HuH-7 (cell line): Measurements from ENCODE around the gene CHMP6.

Experiments used
- DNase-seq: peaks from one replicate; pipeline ENCODE4 v3.0.0; 2011; ENCODE audit warnings: low spot score

The CHMP6 gene

DNA sequence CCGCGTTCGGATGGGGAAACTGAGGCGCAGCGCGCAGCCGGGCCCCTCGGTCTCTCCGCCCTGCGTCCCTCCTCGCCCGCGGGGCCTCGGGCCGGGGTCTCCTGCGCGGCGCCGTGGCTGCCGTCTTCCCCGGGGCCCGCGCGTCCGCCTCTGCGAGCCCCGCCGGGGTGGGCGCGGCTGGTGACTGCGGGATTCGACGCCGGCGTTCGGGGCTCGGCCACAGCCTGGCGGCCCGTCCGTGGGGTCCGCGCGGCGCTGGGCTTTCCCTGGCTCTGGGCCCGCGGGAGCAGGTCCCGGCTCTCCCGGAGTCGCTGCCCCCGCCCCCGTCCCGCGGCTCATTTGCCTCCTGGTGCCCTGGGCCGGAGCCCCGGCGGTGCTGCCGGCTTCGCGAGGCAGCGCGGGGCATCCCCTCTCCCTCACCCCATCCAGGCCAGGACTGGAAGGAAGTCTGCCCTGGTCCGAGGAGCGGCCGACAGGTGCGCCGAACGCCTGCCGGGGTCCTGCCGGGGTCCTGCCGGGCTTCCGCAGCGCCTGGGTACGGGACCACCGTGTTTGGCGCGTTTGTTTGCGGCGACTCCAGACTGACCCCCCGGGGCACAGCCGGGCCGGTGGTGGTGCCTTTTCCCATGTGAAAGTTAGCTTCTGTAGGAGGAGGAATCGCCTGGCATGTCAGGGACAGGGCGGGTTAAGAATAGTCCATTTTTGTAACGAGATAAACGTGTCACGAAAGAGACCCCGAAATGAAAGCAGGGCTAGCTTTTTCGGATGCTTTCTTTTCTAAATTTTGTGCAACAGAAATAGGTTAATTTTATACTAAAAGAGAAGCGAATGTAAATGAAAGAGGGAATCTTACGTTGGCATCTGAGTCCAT, 671 bp downstream of the CHMP6 start:
- no peak for DNase-seq

DNA sequence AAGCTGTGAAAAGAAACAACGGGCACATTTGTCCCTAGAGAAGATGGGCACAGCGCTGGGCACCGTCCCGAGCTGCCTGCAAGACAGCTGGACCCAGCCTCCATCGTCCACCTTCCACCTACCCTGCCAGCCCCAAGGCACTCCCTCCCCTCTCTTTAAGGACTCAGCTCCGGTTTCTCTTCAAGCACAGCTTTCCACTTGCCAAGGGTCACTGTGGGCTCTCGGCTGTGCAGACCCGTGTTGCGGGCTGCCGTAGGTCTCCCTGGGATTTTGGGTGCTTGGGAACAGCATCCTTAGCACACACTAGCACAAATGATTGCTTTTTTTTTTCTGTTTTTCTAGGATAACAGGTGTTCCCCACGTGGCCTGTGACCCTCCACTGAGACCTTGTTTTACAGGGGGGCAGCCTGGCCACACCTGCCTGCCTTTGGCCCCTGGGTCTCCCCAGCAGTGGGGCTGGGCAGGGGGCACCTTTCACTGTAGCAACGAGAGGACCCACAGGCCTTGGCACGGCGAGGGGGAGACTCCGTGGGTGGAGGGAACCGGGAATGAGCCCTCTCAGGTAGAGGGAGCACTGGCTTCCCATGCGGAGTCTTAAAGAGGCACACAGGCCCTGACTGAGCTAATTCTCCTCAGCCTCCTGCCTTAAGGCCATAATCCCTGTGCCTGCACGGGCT, 1.4 kb downstream of the CHMP6 start:
- no peak for DNase-seq

DNA sequence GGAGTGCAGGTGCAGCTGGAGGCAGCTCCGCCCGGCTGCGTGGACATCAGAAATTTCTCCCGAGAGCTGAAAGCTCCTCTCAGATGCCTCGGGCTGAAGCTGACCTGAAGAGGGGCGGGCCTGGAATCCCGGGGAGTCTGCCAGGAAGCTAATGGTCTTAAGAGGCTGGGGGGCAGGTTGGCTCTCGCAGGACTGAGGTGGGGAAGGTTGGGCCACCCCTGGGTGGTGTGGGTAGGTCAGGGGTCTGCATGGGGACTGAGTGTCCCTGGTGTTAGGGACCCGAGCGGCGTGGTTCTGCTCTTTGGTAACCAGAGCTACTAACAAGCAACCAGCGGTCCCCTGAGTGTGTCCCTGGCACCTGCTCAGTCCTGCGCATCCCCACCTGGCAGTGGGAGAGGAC, 3.5 kb downstream of the CHMP6 start:
- no peak for DNase-seq

DNA sequence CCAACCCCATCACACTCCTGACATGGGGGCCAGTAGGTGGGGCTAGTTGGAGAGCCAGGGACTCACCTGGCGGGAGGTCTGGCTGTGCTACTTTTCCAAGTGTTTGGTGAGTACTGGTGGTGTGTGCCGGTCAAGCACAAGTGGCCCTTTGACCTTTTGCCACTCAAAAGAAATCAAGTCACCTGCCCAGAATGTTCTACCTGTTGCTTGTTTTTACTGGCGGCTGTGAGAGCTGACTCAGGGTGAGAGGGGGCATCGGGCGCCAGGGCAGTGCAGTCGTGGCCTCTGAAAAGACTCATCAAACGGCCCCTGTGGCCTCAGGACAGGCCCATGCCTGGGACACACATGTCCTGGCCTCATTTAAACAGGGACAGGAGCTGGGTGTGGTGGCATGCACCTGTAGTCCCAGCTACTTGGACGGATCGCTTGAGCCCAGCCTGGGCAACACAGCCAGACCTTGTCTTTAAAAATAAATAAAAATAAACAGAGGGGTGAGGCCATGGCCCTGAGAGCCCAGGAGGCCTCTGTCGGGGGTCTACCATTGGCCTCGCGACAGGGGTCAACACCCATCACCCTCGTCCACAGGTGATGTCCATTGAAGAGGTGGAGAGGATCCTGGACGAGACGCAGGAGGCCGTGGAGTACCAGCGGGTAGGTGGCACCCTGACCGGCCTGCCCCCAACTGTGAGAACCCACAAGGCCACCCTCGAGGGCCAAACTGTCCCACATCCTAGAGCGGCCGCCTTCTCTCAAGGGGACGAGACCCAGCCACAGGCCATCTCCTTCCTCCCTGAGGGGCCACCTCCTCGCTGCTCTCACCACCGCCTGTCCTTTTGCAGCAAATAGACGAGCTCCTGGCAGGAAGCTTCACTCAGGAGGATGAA, 5.0 kb downstream of the CHMP6 start:
- no peak for DNase-seq

DNA sequence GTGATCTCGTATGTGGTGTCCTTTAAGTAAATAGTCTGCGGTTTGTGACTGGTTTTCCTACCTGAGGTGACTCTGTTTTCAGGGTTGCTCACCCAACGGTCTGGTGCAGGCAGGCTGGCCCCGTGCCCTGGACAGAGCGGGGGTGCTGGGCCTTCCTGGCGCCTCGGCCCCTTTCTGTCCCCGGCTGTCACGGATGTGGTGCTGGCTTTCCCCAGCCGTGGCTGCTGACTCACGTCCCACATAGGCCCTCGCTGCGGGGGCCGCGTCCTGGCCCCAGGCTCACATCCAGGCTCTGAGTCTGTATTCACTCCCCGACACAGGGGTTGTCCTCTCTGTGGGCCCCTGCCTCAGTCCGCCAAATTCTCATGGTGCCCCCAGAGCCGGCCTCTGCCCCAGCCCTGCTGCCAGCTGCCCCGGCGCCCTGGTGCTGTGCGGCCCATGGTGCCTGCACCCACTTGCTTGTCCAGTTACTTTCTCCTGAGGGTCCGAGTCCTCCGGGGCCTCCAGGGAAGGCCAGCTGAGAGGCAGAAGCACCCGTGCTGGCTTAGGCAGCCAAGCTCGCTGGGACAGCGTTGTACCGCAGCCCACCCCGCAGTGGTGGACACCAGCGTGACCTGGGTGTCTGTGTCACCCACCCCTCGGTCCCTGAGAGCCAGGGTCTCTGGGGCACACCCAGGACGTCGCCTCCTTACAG, 5.9 kb downstream of the CHMP6 start:
- no peak for DNase-seq

DNA sequence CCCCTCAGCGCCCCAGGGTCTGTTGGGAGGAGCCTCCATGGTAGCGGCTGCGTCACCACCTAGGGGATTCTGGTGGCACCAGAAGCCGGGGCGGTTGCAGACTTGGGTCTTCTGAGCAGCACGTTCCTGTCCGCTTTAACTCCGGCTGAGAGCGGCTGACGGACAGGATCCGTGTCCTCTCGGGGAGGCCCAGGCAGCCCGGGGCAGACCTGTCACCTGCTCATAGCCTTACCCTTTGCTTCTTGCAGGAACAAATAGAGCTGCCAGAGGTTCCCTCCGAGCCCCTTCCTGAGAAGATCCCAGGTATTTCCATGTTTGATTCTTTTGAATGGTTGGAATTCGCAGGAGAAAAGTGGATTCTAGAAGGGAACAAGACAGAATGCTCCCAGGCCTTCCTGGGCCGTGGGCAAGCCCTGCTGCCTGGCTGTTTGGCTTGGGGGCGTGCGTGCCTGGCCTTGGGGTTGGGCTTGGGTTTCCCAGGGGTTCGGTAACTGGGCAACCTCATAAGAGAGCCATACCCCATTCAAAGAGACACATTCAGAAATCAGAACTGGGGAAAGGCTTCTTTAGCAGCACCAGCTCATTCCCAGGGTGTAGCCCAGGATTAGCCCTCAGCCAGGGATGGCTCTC, 6.6 kb downstream of the CHMP6 start:
- DNase-seq = no peak

DNA sequence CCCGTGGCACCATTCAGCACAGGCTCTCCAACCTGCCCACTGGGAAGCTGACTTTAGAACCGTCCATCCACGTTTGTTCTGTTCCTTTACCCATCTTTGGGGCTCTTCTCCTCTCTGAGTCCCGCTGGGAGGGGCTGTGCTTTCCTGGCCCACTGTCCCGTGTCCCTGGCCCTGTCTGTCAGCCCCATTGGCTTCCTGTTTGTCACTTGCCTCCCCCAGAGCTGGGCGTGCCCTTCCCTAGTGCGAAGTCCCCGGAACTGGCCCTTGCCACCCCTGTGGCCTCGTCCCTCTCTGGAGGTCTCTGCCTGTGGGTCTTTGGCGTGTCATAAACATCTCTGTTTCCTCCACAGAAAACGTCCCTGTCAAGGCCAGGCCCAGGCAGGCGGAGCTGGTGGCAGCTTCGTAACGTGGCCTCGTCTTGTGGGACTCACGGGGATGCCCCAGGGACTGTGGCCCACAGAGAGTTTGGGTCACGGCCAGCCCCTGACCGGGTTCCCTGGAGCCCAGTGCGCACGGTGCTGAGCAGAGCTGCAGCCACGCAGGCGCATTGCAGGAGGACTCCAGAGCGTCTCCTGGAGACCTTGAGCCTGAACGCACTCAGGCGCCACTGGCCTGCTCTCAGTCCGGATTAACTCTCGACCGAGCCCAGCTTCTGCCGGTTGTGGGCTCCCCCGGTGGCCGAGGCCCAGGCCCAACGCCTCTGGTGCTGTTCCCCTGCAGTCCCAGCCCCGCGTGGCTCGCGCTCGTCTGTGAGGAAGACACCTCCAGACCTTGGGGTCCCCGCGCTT, 7.3 kb downstream of the CHMP6 start:
- DNase-seq = no peak

DNA sequence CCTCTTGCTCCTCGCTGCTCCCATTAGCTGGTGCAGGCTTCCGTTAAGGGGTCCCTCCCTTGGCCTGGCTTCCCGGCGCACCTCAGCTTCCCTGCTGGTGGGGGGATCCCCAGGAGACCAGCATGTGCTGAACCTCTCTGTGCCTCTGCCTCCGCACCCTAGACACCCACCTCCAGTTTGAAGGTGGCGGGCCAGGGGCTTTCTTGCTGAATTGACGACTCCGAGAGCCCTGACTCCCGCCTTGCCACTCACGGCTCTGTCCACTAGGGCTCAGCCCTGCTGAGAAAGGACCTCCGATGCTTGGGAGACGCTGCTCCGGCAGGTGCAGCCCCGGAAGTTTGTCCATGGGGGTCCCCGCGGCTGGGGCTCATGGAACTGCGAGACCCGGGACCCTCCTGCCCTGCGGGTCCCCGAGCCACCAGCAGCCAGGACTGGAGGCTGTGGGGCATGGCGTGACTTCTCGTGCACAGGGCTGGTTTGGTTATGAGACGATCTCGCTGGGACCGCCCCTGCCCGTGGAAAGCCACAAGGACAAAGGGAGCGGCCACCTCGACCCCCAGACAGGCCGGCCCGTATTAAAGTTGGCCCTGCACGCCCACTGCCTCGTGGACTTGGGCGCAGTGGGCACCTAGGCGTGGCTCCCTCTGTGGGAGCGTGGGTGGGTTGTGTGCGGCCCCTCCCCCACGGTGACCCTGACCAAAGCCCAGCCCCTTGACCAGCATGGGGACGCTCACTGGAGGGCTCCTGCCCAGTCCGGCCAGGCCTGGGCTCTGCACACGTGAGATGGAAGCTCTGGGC, 8.1 kb downstream of the CHMP6 start:
- DNase-seq = no peak

DNA sequence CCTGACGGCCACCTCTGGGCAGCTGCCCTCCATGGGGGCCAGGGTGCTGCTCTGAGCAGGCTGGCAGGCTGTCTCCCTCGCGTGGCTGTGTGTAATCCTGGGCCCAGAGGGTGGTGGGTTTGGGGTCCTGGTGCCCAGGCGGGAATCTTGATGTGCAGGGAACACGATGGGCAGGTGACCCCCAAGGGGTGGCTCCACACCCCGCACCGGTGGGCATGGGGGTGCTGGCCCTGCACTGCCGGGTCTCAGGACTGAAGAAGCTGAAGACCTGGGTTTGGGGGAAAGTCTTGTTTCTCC, 8.6 kb downstream of the CHMP6 start:
- DNase-seq = no peak

DNA sequence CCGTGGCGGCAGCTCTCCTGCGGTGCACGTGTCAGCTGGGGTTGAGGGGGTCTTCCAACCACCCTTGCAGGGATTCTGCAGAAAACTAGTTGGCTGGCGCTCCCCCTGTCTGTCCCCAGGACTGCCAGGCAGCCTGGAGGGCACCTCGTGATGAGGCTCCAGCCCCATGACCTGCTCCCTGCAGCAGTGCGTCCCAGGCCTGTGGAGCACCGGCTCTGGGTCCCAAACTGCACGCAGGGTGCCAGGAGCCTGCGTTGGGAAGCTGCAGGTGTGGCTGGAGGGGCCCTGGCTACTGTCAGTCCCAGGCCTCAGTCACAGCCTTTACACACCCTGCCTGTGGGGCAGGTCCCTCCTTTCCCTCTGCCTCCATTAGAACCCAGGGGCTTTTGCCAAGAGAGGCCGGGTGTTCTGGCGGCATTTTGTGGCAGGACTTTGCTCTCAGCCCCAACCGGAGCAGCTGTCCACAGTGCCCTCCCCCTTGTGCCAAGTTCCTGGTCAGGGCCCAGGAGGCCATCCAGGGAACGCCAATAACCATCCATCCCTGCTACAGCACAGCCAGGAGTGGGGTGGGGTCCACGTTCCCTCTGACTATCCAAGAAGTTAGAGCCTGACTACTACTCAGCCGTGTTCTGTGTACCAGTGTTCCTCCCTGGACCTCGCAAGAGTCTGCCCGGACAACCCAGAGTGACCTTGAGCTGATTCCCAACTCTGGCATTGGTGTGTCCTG, 9.2 kb downstream of the CHMP6 start:
- no peak for DNase-seq

DNA sequence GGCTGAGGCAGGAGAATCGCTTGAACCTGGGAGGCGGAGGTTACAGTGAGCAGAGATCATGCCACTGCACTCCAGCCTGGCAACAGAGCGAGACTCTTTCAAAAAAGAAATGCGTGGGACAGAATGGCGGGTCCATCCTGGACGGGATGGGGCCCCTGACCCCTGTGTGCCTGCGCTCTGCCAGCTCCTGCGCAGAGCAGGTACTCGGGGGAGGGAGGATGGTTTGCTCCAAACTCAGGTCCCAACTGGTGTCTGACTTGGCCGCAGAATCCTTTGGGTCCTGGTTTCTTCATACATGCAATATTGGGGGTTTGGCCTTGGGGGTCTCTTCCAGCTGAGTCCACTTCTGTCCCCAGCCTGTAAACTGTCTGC, 10.4 kb downstream of the CHMP6 start:
- no peak for DNase-seq

DNA sequence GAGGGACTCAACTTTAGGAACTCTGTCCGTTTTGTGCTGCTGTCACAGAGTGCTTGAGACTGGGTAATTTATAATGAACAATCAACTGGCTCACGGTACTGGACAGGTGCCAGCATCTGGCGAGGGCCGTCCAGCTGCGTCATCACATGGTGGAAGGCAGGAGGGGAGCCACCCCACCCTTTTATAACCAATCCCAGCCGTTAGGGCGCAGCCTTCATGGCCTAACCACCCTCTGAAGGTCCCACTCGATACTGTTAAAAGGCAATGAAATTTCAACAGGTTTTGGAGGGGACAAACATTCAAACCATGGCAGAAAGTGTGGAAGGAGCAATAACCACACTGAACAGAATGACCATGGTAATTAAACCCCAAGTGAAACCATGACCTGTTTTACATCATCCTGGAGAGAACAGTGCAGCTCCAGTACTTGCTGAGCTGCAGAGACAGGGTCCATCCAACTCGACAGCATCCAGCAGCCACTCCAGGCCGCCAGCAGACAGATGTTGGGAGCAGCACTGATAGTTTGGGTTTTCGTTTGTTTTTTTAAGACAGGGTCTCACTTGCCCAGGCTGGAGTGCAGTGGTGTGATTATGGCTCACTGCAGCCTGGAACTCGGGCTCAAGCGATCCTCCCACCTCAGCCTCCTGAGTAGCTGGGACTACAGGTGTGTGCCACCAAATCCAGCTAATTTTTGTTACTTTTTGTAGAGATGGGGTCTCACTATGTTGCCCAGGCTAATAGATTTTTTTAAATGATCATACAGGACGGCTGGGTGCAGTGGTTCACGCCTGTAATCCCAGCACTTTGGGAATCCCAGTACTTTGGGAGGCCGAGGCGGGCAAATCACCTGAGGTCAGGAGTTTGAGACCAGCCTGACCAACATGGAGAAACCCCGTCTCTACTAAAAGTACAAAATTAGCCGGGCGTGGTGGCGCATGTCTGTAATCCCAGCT, 11.0 kb downstream of the CHMP6 start:
- no peak for DNase-seq

DNA sequence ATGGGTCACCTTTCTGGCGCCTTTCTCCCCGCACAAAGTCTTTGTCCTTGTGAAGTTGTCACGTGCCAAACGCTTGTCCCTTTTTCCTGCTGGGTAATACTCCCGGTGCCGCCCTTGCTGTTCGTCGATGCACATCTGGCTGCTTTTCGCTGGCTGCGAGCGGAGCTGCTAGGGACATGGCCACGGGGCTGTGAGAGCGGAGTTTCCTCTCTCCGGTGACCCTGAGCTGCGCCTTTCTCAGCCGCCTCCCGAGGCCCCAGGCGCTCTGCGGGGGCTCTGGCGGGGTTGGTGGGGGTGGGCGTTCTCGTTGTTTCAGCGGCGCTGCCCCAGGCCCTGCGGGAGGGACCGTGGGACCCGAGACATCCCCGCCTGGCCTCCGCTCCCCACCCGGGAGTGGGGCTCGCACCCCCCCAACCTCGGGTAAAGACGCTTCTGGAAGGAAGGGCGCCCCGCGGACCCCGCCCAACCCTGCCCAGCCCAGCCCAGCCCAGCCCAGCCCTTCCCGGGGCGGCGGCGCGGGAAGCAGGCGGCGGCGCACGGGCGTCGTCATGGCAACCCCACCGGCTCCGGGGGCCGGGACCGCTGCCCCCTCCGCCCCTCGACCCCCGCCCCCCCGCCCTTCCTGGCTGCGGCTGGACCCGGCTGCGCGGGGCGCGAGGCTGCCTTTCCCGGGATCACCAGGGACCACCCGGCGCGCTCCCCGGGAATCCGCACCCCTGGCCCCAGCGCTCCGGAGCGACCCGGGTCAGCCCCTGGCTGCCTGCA, 12.3 kb downstream of the CHMP6 start:
- no peak for DNase-seq

DNA sequence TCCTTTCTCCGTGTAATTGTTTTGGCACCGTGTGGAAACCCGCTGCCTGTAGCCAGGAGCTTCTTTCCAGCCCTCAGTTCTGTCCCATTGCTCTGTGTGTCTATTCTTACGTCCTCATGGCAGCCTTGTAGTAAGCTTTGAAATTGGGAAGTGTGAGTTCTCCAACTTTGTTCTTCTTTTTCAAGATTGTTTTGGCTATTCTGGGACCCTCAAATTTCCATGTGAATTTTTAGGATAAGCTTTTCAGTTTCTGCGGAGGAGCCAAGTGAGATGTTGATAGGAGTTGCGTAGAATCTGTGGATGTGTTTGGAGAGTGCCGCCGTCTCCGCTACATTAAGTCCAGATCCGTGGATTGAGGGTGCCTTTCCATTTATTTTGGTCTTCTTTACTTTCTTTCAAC, 15.2 kb downstream of the CHMP6 start:
- DNase-seq = no peak

DNA sequence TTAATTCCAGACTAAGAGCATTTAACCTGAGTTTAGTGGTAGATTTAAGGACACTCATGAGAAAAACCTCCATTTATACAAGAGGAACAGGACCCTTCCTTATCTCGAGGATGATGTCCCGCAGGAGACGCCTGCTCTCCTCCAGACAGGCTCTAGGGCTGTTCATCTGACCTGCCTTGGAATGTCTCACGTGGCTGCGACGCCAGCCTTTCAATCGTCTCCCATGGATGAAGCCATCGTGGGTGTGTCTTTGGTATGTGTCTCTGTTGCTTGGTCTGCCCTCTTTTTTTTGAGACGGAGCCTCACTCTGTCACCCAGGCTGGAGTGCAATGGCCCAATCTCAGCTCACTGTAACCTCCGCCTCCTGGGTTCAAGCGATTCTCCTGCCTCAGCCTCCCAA, 16.5 kb downstream of the CHMP6 start:
- no peak for DNase-seq

DNA sequence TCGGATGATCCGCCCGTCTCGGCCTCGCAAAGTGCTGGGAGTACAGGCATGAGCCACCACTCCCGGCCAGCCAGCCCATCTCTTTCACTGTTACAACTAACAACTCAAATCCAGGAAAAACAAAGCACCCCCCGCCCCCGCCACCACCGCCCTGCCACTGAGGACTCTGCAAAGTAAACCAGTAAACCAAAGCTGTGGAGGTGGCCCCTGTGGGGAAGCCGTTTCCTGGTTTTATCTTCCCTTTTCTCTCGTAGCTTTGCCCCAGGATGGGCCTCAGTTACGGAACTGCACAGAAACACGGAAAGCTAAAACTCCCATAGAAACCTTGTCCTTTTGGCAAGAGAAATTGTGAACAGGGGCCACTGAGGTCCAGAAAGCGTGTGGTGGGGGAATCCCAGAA, 17.5 kb downstream of the CHMP6 start:
- DNase-seq = no peak

DNA sequence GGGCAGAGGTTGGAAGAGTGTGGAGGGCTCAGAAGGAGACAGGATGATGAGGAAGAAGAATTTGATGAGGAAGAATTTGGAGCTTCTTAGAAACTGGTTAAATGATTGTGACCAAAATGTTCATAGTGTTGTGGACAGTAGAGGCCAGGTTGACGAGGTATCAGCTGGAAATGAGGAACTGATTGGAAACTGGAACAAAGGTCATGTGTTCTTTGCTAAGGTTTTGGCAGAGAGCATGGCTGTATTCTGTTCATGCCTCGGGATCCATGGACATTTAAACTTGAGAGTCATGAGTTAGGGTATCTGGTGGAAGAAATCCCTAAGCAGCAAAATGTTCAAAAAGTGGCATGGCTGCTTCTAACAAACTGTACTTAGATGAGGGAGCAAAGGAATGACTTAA, 19.3 kb downstream of the CHMP6 start:
- DNase-seq = no peak

DNA sequence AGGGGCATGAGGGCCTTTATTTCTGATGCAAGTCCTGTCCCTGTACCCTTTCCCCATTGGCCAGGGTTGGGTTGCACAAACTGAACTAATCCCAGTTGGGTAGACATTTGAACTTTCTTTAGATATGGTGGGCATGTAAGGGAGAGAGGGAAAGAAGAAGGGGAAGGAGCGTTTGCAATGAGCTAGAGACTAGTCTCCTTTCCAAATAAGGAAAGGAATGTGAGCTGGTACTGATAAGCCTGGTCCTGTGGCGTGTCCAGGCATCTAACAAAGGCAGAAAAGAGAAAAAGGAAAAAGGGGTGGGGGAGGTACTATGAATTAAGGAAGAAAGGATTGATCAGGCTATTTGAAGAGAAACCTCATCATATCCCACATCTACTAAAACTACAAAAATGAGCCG, 20.3 kb downstream of the CHMP6 start:
- DNase-seq = no peak
